Measurements from ENCODE around the gene ALDH1A2. TPM values are rescaled to one million over a fixed set of nuclear protein-coding genes. Genes with fewer than 3 reads are reported as not detected.

The ALDH1A2 gene
- total RNA-seq, 6 experiments from 2014 or later, result 4.3 to 33.2 (median 10.8) TPM

GRCh38 chr15:57993409-57994145 is 71.9 kb downstream of the ALDH1A2 start:
- H3K36me3 ChIP-seq, result no peaks in the 10 kb centered on the region
- H3K27ac ChIP-seq, result no peak overlapping the region
- H3K27me3 ChIP-seq, result no peaks in the 10 kb centered on the region
- H3K4me3 ChIP-seq, result no peak overlapping the region
- H3K4me1 ChIP-seq, result no peaks in the 10 kb centered on the region
- no peak for ATAC-seq
- H3K9me3 ChIP-seq, result no peaks in the 10 kb centered on the region
- no peak for DNase-seq
- WGBS (ENCODE audit: insufficient coverage, low coverage, low lambda C conversion rate, missing lambda C conversion rate), result 69% methylated on average over 3 of the region's 3 CpGs
- intact Hi-C loops (cut with DNase I), result no loop called here
- TF ChIP-seq CTCF (IDR thresholded peaks at IDR 0.05) (no peak), POLR2A (IDR thresholded peaks at IDR 0.05) (no peak)

DNA sequence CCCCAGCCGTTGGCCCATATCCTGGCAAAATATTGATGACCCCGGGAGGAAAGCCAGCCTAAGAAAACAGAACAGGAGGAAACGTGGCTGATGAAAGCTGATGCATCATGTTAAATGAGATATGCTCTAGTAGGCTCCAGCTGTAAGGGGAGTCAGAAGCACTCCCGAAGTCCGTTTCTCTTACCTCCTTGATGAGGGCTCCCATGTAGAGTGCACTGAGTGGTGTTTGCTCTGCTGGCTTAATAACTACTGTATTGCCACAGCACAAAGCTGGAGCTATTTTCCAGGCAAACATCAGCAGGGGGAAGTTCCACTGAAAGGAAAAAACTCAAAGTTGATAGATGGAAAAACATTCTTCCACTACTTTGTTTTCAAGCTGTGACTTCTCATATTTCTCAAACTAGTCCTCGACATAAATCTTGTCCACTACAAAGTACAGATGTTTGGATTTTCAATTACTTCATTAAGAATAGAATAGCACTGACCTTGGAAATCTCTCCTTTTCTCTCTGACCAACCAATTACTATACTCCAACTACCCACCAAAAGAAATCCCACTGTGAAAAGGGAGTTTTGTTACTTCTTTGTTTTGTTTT is 72.7 kb downstream of the ALDH1A2 start:
- Histone ChIP-seq H3K27ac (no peak overlapping the region), H3K27me3 (no peaks in the 10 kb centered on the region), H3K4me3 (no peak overlapping the region), H3K36me3 (no peaks in the 10 kb centered on the region), H3K9me3 (no peaks in the 10 kb centered on the region), H3K4me1 (no peaks in the 10 kb centered on the region)
- intact Hi-C loops (cut with DNase I), result no loop called here
- TF ChIP-seq CTCF (IDR thresholded peaks at IDR 0.05), result no peak
- TF ChIP-seq POLR2A (IDR thresholded peaks at IDR 0.05), result no peak
- DNase-seq (no peak), ATAC-seq (no peak)
- WGBS (ENCODE audit: insufficient coverage, low coverage, low lambda C conversion rate, missing lambda C conversion rate), result 53% methylated on average over 5 of the region's 6 CpGs

DNA sequence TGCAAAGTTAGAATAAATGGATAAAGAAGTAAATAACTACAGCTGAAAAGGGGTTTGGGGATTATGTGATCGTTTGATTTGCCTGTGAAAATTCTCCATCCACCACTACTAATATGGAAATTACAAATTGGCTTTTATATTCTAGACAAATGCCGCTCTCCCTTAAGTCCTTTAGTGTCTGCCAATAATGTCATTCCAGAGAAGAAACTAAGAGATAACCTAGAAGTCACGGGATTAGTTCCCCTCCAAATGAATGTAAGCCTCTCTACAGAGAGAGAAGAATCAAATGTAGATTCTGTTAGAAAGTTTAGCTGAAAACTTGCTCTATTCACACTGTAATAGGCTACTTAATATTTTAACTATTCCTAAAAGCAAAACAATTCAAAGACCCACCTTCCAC is 92.0 kb downstream of the ALDH1A2 start:
- H3K4me1 ChIP-seq, result no peaks in the 10 kb centered on the region
- intact Hi-C loops (cut with DNase I), result no loop called here
- H3K36me3 ChIP-seq, result no peaks in the 10 kb centered on the region
- no peak overlapping the region for H3K4me3 ChIP-seq
- 81% methylated on average over 3 of the region's 3 CpGs for WGBS (ENCODE audit: insufficient coverage, low coverage, low lambda C conversion rate, missing lambda C conversion rate)
- no peak overlapping the region for H3K27ac ChIP-seq
- DNase-seq (no peak), ATAC-seq (no peak)
- TF ChIP-seq POLR2A (IDR thresholded peaks at IDR 0.05), result no peak
- TF ChIP-seq CTCF (IDR thresholded peaks at IDR 0.05), result no peak
- H3K9me3 ChIP-seq, result no peaks in the 10 kb centered on the region
- no peaks in the 10 kb centered on the region for H3K27me3 ChIP-seq

GRCh38 chr15:57972864-57973263 is 92.6 kb downstream of the ALDH1A2 start:
- H3K9me3 ChIP-seq, result no peaks in the 10 kb centered on the region
- H3K36me3 ChIP-seq, result no peaks in the 10 kb centered on the region
- H3K4me1 ChIP-seq, result no peaks in the 10 kb centered on the region
- intact Hi-C loops (cut with DNase I), result no loop called here
- H3K27ac ChIP-seq, result no peak overlapping the region
- TF ChIP-seq POLR2A (IDR thresholded peaks at IDR 0.05) (no peak), CTCF (IDR thresholded peaks at IDR 0.05) (no peak)
- 38% methylated on average over 2 of the region's 2 CpGs for WGBS (ENCODE audit: insufficient coverage, low coverage, low lambda C conversion rate, missing lambda C conversion rate)
- no peak for DNase-seq
- H3K27me3 ChIP-seq, result no peaks in the 10 kb centered on the region
- H3K4me3 ChIP-seq, result no peak overlapping the region
- ATAC-seq, result peak in 1 of 4 donors; percentile 84

Measured in right lobe of liver (tissue), 6 donors.